ENCODE data around the gene CMKLR1. TPM values are rescaled to one million over a fixed set of nuclear protein-coding genes. Genes with fewer than 3 reads are reported as not detected.

Gene CMKLR1
- total and polyA plus RNA-seq, 10 of the 15 experiments (the other 5 are each of a cell fraction or from before 2014, with no cell fraction given) = 13.8 to 52.3 (median 26.2) TPM

- Histone ChIP-seq H3K4me2 (ENCODE audit: control insufficient read depth, insufficient read depth) (peak overlapping the region; percentile 73), H3K4me3 (peak overlapping the region; percentile 4; the same call in 1 of the 2 replicates), H3K27me3 (replicated peaks in 1 of 2; ENCODE audit: control insufficient read depth in 2 of 2, insufficient read depth in 2 of 2, low read length in 1 of 2) (no peaks in the 10 kb centered on the region), H3K4me1 (ENCODE audit: control insufficient read depth, insufficient read depth, low read length) (peaks cover 75% of the 10 kb centered on the region), H2AFZ (ENCODE audit: control insufficient read depth, low read depth, low read length) (no peak overlapping the region), H4K20me1 (ENCODE audit: control insufficient read depth, insufficient read depth) (no peaks in the 10 kb centered on the region), H3K79me2 (ENCODE audit: control insufficient read depth, insufficient read depth, low read length) (peaks cover 58% of the 10 kb centered on the region), H3K36me3 (ENCODE audit: control insufficient read depth in 2 of 2, insufficient read depth in 2 of 2, low read length in 1 of 2) (no peaks in the 10 kb centered on the region), H3K9me3 (replicated peaks; ENCODE audit: control insufficient read depth, insufficient read depth, low read length) (no peaks in the 10 kb centered on the region), H3K9ac (ENCODE audit: control insufficient read depth, insufficient read depth, low read length) (peak overlapping the region; percentile 36; the same call in 1 of the 2 replicates), H3K27ac (ENCODE audit: control insufficient read depth, insufficient read depth) (peak overlapping the region; percentile 67)
- CTCF ChIA-PET = interaction anchor here (1.3 to 8.9 kb wide), 6 partner anchors 9 to 196 kb away, joined by 3 to 75 read pairs (median 4); no protein-coding TSS in a partner anchor
- BruUV-seq (replicated peaks) = no TSS peak
- FAIRE-seq (no peak), ATAC-seq (no peak; the same call in 2 of the 3 replicates), DNase-seq (ENCODE audit: low read depth, low spot score) (no peak)
- in situ Hi-C loops (cut with MboI) = no loop called here
- TF ChIP-seq RELB (IDR thresholded peaks at IDR 0.05; ENCODE audit: low read depth) (no peak), ATF7 (IDR thresholded peaks at IDR 0.05; ENCODE audit: low read depth) (no peak), POU2F2 (IDR thresholded peaks at IDR 0.05; ENCODE audit: borderline replicate concordance, low read depth, low read length) (peak; percentile 53; the same call in 1 of the 3 replicates)
- intact Hi-C loops (cut with micrococcal nuclease; ENCODE audit: unreplicated experiment) = loop anchor here (2.0 kb wide), 1 partner anchor 140 kb away; no protein-coding TSS in a partner anchor
- POLR2A ChIA-PET = interaction anchor here (0.9 to 3.4 kb wide), 5 partner anchors 8 to 18 kb away, joined by 3 to 32 read pairs (median 4); no protein-coding TSS in a partner anchor
- RAD21 ChIA-PET (ENCODE audit: unreplicated experiment) = interaction anchor here (1.0 to 5.1 kb wide), 8 partner anchors 8 to 301 kb away, joined by 3 to 61 read pairs (median 6); no protein-coding TSS in a partner anchor
- WGBS (ENCODE audit: insufficient coverage, insufficient replicate concordance, low lambda C conversion rate, missing lambda C conversion rate) = 64% methylated on average over 11 of the region's 12 CpGs
- SMC1A ChIA-PET (ENCODE audit: uncharacterized antibody, unreplicated experiment) = interaction anchor here (0.7 to 19.0 kb wide), 13 partner anchors 8 to 196 kb away, joined by 3 to 185 read pairs (median 4); partner anchors contain the start of gene CMKLR1
Observed at GRCh38 chr12:108316176-108317086, 22.7 kb downstream of the CMKLR1 start.
